Measurements from ENCODE around the gene RAB8B. TPM values are rescaled to one million over a fixed set of nuclear protein-coding genes. Genes with fewer than 3 reads are reported as not detected.

Gene RAB8B
- total and polyA plus RNA-seq, 2 of the 13 experiments (the other 11 are each of a cell fraction or from before 2014, with no cell fraction given): 6.8 to 14.2 TPM

DNA sequence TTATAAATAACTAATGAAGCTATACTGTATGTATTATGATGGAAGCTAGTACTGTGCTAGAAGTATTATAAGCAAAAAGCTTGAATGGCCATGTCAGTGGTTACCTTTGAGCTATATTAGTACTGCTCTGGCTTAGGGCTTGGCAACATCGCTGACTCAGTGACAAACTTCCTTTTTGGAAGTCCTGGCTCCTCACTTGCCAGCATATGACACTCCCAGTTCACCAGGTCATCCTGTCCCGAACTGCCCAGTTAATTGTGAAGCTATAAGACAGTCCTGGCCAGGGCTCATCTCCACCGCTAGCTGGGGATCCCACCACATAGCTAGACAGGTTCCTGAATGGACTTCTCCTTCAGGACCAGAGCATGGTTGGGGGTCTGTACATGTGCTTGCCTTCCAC, 31.9 kb downstream of the RAB8B start:
- Histone ChIP-seq H4K20me1 (ENCODE audit: insufficient read depth, low read length) (no peaks in the 10 kb centered on the region), H3K27me3 (ENCODE audit: control insufficient read depth in 1 of 2, insufficient read depth in 2 of 2, low read length in 2 of 2) (no peaks in the 10 kb centered on the region; a peak in 1 of 5 replicates), H3K4me2 (ENCODE audit: low read depth, low read length) (no peak overlapping the region), H3K27ac (ENCODE audit: extremely low read length, insufficient read depth, low read length) (no peak overlapping the region), H3K36me3 (replicated peaks in 1 of 2; ENCODE audit: control insufficient read depth in 1 of 2, insufficient read depth in 2 of 2, low read length in 2 of 2) (no peaks in the 10 kb centered on the region), H3K4me1 (ENCODE audit: insufficient read depth, low read length) (peaks cover 4% of the 10 kb centered on the region; the same call in 1 of the 2 replicates), H3K79me2 (ENCODE audit: insufficient read depth, low read length) (no peaks in the 10 kb centered on the region), H3K9me3 (ENCODE audit: low read length) (no peaks in the 10 kb centered on the region), H2AFZ (ENCODE audit: low read length) (no peak overlapping the region), H3K9ac (ENCODE audit: insufficient read depth, low read depth, low read length) (no peak overlapping the region), H3K4me3 (replicated peaks in 1 of 3; ENCODE audit: insufficient read depth in 1 of 3, low read depth in 2 of 3, low read length in 3 of 3) (no peak overlapping the region)
- intact Hi-C loops (cut with micrococcal nuclease; ENCODE audit: unreplicated experiment): no loop called here
- FAIRE-seq (no peak), DNase-seq (ENCODE audit: low spot score) (no peak), ATAC-seq (no peak)
- TF ChIP-seq XRCC5 (optimal IDR thresholded peaks at IDR 0.05; ENCODE audit: low read length) (no peak), MTF2 (CRISPR knock-in tag; IDR thresholded peaks at IDR 0.05; ENCODE audit: borderline replicate concordance) (no peak), ZMYM3 (CRISPR knock-in tag; IDR thresholded peaks at IDR 0.05) (no peak), ZZZ3 (CRISPR knock-in tag; IDR thresholded peaks at IDR 0.05; ENCODE audit: borderline replicate concordance) (no peak)
- 74% methylated on average over 3 of the region's 3 CpGs for WGBS (ENCODE audit: low lambda C conversion rate)
- ChIA-PET CTCF (ENCODE audit: low intra/inter-chr PET ratio, low total read pairs) (no interaction called here), POLR2A (no interaction called here)
- in situ Hi-C loops (cut with HindIII; ENCODE audit: extremely low pct_ligation_motif_present, low pct_unique_long_range_greater_than_20kb): no loop called here
- no TSS peak for BruUV-seq (replicated peaks)

DNA sequence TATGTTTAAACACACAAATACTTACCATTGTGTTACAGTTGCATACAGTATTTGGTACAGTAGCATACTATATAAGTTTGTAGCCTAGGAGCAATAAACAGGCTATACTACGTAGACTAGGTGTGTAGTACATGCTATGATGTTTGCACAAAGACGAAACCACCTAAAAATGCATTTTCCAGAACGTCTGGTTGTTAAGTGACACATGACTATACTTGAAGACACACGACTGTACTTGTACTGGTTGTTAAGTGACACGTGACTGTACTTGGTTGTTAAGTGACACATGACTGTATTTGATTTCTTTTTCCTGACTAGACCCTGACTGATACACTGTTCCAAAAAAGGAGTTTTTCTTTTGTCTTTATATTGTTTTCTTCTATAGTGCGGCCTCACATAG, 34.1 kb downstream of the RAB8B start:
- in situ Hi-C loops (cut with HindIII; ENCODE audit: extremely low pct_ligation_motif_present, low pct_unique_long_range_greater_than_20kb) (no loop called here), intact Hi-C loops (cut with micrococcal nuclease; ENCODE audit: unreplicated experiment) (no loop called here)
- Histone ChIP-seq H3K4me2 (ENCODE audit: low read depth, low read length) (no peak overlapping the region), H3K9ac (ENCODE audit: insufficient read depth, low read depth, low read length) (no peak overlapping the region), H3K27ac (ENCODE audit: extremely low read length, insufficient read depth, low read length) (no peak overlapping the region), H4K20me1 (ENCODE audit: insufficient read depth, low read length) (no peaks in the 10 kb centered on the region), H3K79me2 (ENCODE audit: insufficient read depth, low read length) (no peaks in the 10 kb centered on the region), H3K4me1 (ENCODE audit: insufficient read depth, low read length) (peaks cover 4% of the 10 kb centered on the region; the same call in 1 of the 2 replicates), H3K4me3 (replicated peaks in 1 of 3; ENCODE audit: insufficient read depth in 1 of 3, low read depth in 2 of 3, low read length in 3 of 3) (no peak overlapping the region), H3K36me3 (replicated peaks in 1 of 2; ENCODE audit: control insufficient read depth in 1 of 2, insufficient read depth in 2 of 2, low read length in 2 of 2) (no peaks in the 10 kb centered on the region), H3K27me3 (ENCODE audit: control insufficient read depth in 1 of 2, insufficient read depth in 2 of 2, low read length in 2 of 2) (no peaks in the 10 kb centered on the region; a peak in 1 of 5 replicates), H2AFZ (ENCODE audit: low read length) (no peak overlapping the region), H3K9me3 (ENCODE audit: low read length) (no peaks in the 10 kb centered on the region)
- DNase-seq (ENCODE audit: low spot score): no peak
- no TSS peak for BruUV-seq (replicated peaks)
- WGBS (ENCODE audit: low lambda C conversion rate): 79% methylated on average over 6 of the region's 6 CpGs
- ChIA-PET CTCF (ENCODE audit: low intra/inter-chr PET ratio, low total read pairs) (no interaction called here), POLR2A (no interaction called here)
- TF ChIP-seq ZFY (CRISPR knock-in tag; IDR thresholded peaks at IDR 0.05): no peak
- no peak for TF ChIP-seq HOXA9 (CRISPR knock-in tag; IDR thresholded peaks at IDR 0.05; ENCODE audit: borderline replicate concordance)
- no peak for TF ChIP-seq HDAC6 (IDR thresholded peaks at IDR 0.05; ENCODE audit: low read depth, low read length)
- no peak for TF ChIP-seq FOSL2 (CRISPR knock-in tag; IDR thresholded peaks at IDR 0.05)
- TF ChIP-seq, protein P1, sequence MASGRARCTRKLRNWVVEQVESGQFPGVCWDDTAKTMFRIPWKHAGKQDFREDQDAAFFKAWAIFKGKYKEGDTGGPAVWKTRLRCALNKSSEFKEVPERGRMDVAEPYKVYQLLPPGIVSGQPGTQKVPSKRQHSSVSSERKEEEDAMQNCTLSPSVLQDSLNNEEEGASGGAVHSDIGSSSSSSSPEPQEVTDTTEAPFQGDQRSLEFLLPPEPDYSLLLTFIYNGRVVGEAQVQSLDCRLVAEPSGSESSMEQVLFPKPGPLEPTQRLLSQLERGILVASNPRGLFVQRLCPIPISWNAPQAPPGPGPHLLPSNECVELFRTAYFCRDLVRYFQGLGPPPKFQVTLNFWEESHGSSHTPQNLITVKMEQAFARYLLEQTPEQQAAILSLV (CRISPR knock-in tag; IDR thresholded peaks at IDR 0.05; ENCODE audit: borderline replicate concordance): no peak
- FAIRE-seq: no peak
- no peak for ATAC-seq

All from HepG2 (cell line).